Calu3 (cell line): ENCODE measurements around the gene RAB15. TPM values are rescaled to one million over a fixed set of nuclear protein-coding genes. Genes with fewer than 3 reads are reported as not detected.

Source experiments
- BruUV-seq: library from RNA; stranded (reverse); fragments of 400-500 nt; replicated peaks from 2 replicates; lab custom pipeline; 2021; lab: Mats Ljungman, UMichigan
- CTCF ChIA-PET: fragments of 300-600 bp; sonication (Branson Sonifier 250); formaldehyde crosslinking; loops from one replicate; lab custom pipeline; 2022; ENCODE audit warnings: antibody characterized with exemption; lab: Charles Lee
- DNase-seq: peaks from one replicate; pipeline ENCODE4 v3.0.0; 2022
- H3K27ac Mint-ChIP-seq: one replicate; pipeline ENCODE4 v1.8.0; 2022; ENCODE audit warnings: mixed read lengths; ENCODE audit not compliant: unreplicated experiment
- H3K27me3 Mint-ChIP-seq: one replicate; pipeline ENCODE4 v1.8.0; 2022; ENCODE audit warnings: mixed read lengths; ENCODE audit not compliant: unreplicated experiment
- H3K36me3 Mint-ChIP-seq: one replicate; pipeline ENCODE4 v1.8.0; 2022; ENCODE audit warnings: mild to moderate bottlenecking, moderate library complexity, mixed read lengths; ENCODE audit not compliant: insufficient read depth, unreplicated experiment
- H3K4me1 Mint-ChIP-seq: one replicate; pipeline ENCODE4 v1.8.0; 2022; ENCODE audit warnings: mild to moderate bottlenecking, low read depth, mixed read lengths; ENCODE audit not compliant: unreplicated experiment
- H3K4me3 Mint-ChIP-seq: one replicate; pipeline ENCODE4 v1.8.0; 2022; ENCODE audit warnings: mild to moderate bottlenecking, low read depth, moderate library complexity, mixed read lengths; ENCODE audit not compliant: unreplicated experiment
- H3K9me3 Mint-ChIP-seq: one replicate; pipeline ENCODE4 v1.8.0; 2022; ENCODE audit warnings: low read depth, mixed read lengths; ENCODE audit not compliant: unreplicated experiment
- CTCF ChIP-seq: fragments of 200-600 bp; IDR thresholded peaks from one replicate; pipeline ENCODE4 v1.8.0; 2022; ENCODE audit warnings: antibody characterized with exemption; ENCODE audit not compliant: unreplicated experiment
- intact Hi-C: fragments of 100-400 bp; cut with micrococcal nuclease; formaldehyde crosslinking; loops from one replicate; pipeline ENCODE4 v1.10.0; 2022; ENCODE audit not compliant: unreplicated experiment
- total RNA-seq: library from RNA; stranded (reverse); gene quantifications from 2 replicates; pipeline ENCODE4 v1.2.3, GENCODE V29; 2022

Gene RAB15
- total RNA-seq, 1 experiment from 2014 or later = 22.8 TPM

GRCh38 chr14:64994540-64994939 lies 22.4 kb upstream of the RAB15 start:
- Mint-ChIP-seq H3K9me3 (no peaks in the 10 kb centered on the region), H3K36me3 (no peaks in the 10 kb centered on the region), H3K27ac (no peak overlapping the region), H3K27me3 (no peaks in the 10 kb centered on the region), H3K4me1 (peaks cover 27% of the 10 kb centered on the region), H3K4me3 (no peak overlapping the region)
- intact Hi-C loops = no loop called here
- no peak for DNase-seq
- BruUV-seq = no TSS peak
- CTCF ChIA-PET = interaction anchor here (0.5 to 0.9 kb wide), 3 partner anchors 22 to 970 kb away, joined by 3 to 5 read pairs (median 3); no protein-coding TSS in a partner anchor
- TF ChIP-seq CTCF = no peak

DNA sequence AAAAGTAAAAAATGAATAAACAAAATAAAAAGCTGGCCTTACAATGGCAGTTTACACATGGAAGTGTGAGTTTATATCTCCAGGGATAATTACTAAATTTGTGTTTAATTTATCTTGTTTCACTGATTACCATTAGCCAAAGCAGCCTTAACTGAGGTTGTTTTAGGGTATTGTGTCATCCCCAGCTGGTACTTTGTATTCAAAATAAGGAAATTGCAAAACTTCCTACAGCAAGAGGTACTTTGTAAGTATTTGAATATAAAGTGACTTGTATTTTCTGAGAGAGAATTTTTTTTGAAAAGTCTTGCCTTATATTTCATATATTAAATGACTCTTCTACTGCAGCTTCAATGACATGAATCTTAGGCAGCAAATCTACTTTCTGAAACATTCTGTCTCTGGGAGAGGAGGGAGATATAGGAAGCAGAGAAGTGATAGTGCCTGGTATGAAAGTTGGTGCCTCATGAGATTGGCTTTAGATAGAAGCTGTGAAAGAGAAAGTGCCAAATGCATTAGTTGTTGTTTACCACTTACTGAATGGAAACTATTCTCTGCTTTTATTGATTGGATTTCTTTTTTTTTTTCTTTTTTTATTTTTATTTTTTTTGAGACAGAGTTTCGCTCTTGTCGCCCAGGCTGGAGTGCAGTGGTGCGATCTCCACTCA lies 21.3 kb upstream of the RAB15 start:
- Mint-ChIP-seq H3K4me3 (no peak overlapping the region), H3K9me3 (no peaks in the 10 kb centered on the region), H3K27me3 (no peaks in the 10 kb centered on the region), H3K27ac (no peak overlapping the region), H3K36me3 (no peaks in the 10 kb centered on the region), H3K4me1 (peaks cover 27% of the 10 kb centered on the region)
- TF ChIP-seq CTCF = no peak
- no TSS peak for BruUV-seq
- intact Hi-C loops = no loop called here
- CTCF ChIA-PET = no interaction called here
- DNase-seq = no peak

DNA sequence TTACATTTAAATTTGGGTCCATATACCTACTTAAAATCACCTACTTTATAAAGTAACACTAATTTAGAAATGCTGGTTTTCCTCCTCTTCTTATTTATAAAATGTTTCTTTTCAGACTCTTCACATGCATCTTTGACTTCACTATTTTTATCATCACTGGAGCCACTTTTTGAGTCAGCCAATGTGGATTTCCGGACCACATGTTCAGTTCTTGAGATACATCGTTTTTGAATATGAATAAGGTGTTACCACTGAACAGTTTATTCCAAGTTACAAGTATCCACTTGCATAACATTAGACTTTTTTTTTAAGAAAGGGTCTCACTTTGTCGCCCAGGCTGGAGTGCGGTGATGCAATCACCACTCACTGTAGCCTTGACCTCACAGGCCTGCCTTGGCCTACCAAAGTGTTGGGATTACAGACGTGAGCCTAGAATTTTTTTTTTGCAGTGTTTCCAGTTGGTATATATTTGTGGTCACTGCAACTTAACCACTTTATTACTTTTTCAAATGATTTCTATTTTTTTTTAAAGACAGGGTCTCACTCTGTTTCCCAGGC lies 20.3 kb upstream of the RAB15 start:
- no TSS peak for BruUV-seq
- H3K27ac Mint-ChIP-seq = no peak overlapping the region
- no peak overlapping the region for H3K4me3 Mint-ChIP-seq
- CTCF ChIA-PET = no interaction called here
- no peak for DNase-seq
- TF ChIP-seq CTCF = no peak
- peaks cover 20% of the 10 kb centered on the region for H3K4me1 Mint-ChIP-seq
- no peaks in the 10 kb centered on the region for H3K9me3 Mint-ChIP-seq
- intact Hi-C loops = no loop called here
- H3K27me3 Mint-ChIP-seq = no peaks in the 10 kb centered on the region
- peaks cover 3% of the 10 kb centered on the region for H3K36me3 Mint-ChIP-seq

DNA sequence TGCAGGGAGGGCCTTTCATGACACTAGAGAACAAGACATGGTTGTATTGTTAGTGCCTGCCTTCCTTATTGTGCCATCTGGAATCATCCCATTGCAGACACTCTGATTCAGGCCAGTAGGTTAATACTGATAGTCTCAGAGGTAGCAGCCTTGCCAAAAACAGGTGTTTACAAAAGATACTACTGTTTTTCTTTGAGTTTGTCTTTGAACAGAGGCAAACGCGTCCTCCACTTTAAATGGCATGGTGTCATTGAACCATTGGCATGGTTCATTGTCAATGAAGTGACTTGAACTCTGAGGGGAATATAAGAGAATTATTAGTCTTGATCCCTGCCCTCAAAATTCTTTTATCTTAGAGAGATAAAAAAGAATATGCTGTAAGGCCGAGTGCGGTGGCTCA lies 18.8 kb upstream of the RAB15 start:
- no peak for TF ChIP-seq CTCF
- no peaks in the 10 kb centered on the region for H3K9me3 Mint-ChIP-seq
- peaks cover 14% of the 10 kb centered on the region for H3K4me1 Mint-ChIP-seq
- no TSS peak for BruUV-seq
- CTCF ChIA-PET = no interaction called here
- intact Hi-C loops = no loop called here
- no peak for DNase-seq
- peaks cover 13% of the 10 kb centered on the region for H3K36me3 Mint-ChIP-seq
- H3K27ac Mint-ChIP-seq = no peak overlapping the region
- H3K27me3 Mint-ChIP-seq = no peaks in the 10 kb centered on the region
- H3K4me3 Mint-ChIP-seq = no peak overlapping the region
